HepG2 (cell line): Measurements from ENCODE around the gene HSD11B2. TPM values are rescaled to one million over a fixed set of nuclear protein-coding genes. Genes with fewer than 3 reads are reported as not detected.

Experiments
- AHR ChIP-seq: IDR thresholded peaks from 2 replicates; pipeline ENCODE4 v1.6.1; 2018; ENCODE audit warnings: missing genetic modification reagents, missing compliant biosample characterization
- CBX1 ChIP-seq: IDR thresholded peaks from one replicate; pipeline ENCODE4 v1.6.1; 2016; ENCODE audit warnings: antibody characterized with exemption, low read depth
- FOXK1 ChIP-seq: sonication (generic); formaldehyde crosslinking; IDR thresholded peaks from 2 replicates; pipeline ENCODE4 v1.4.0; 2020; ENCODE audit warnings: low read depth, missing genetic modification reagents, borderline replicate concordance
- GFI1 ChIP-seq: sonication (generic); formaldehyde crosslinking; IDR thresholded peaks from 2 replicates; pipeline ENCODE4 v1.5.0; 2020; ENCODE audit warnings: missing genetic modification reagents, mild to moderate bottlenecking, borderline replicate concordance
- HDAC1 ChIP-seq: sonication (generic); formaldehyde crosslinking; IDR thresholded peaks from 2 replicates; pipeline ENCODE4 v1.5.1; 2020; ENCODE audit warnings: mild to moderate bottlenecking, missing genetic modification reagents
- HNRNPUL1 ChIP-seq: fragments of 200-400 bp; formaldehyde crosslinking; IDR thresholded peaks from 2 replicates; pipeline ENCODE4 v1.6.1; 2017; ENCODE audit warnings: low read depth, mild to moderate bottlenecking, low read length, moderate library complexity
- NFATC3 ChIP-seq: sonication (generic); formaldehyde crosslinking; IDR thresholded peaks from 2 replicates; pipeline ENCODE4 v1.5.1; 2020; ENCODE audit warnings: mild to moderate bottlenecking, missing genetic modification reagents
- PHF20 ChIP-seq: sonication (generic); formaldehyde crosslinking; IDR thresholded peaks from 2 replicates; pipeline ENCODE4 v1.5.0; 2020; ENCODE audit warnings: mild to moderate bottlenecking, missing genetic modification reagents
- POLR2A ChIP-seq, 2 experiments: IDR thresholded peaks; 2 replicates each; pipeline ENCODE4 v1.6.1; 2011; ENCODE audit warnings: low read depth in 2 of 2, low read length in 2 of 2, mild to moderate bottlenecking in 1 of 2, moderate library complexity in 1 of 2; ENCODE audit not compliant: insufficient read depth in 1 of 2
- RBM22 ChIP-seq: fragments of 200-400 bp; formaldehyde crosslinking; optimal IDR thresholded peaks from 2 replicates; pipeline ENCODE3; 2017; ENCODE audit warnings: mild to moderate bottlenecking, low read length, moderate library complexity
- TSC22D2 ChIP-seq: sonication (generic); formaldehyde crosslinking; IDR thresholded peaks from 2 replicates; pipeline ENCODE4 v1.5.1; 2020; ENCODE audit warnings: missing genetic modification reagents, mild to moderate bottlenecking, borderline replicate concordance
- ZBTB7B ChIP-seq: sonication (generic); formaldehyde crosslinking; IDR thresholded peaks from 2 replicates; pipeline ENCODE4 v1.4.0; 2020; ENCODE audit warnings: missing genetic modification reagents
- ZFX ChIP-seq: sonication (generic); formaldehyde crosslinking; IDR thresholded peaks from 2 replicates; pipeline ENCODE4 v1.4.0; 2020; ENCODE audit warnings: mild to moderate bottlenecking, low read depth, missing genetic modification reagents, moderate library complexity
- ZMYM3 ChIP-seq: sonication (generic); formaldehyde crosslinking; IDR thresholded peaks from 2 replicates; pipeline ENCODE4 v1.5.1; 2020; ENCODE audit warnings: mild to moderate bottlenecking, missing genetic modification reagents
- ZMYM4 ChIP-seq: sonication (generic); formaldehyde crosslinking; IDR thresholded peaks from 2 replicates; pipeline ENCODE4 v1.8.1; 2023; ENCODE audit warnings: mild to moderate bottlenecking, missing genetic modification reagents
- ZNF317 ChIP-seq: sonication (generic); formaldehyde crosslinking; IDR thresholded peaks from 2 replicates; pipeline ENCODE4 v1.5.0; 2020; ENCODE audit warnings: mild to moderate bottlenecking, missing genetic modification reagents
- ZNF709 ChIP-seq: sonication (generic); formaldehyde crosslinking; IDR thresholded peaks from 2 replicates; pipeline ENCODE4 v1.5.0; 2020; ENCODE audit warnings: mild to moderate bottlenecking, missing genetic modification reagents
- ZNF761 ChIP-seq: sonication (generic); formaldehyde crosslinking; conservative IDR thresholded peaks from 2 replicates; pipeline ENCODE4 v1.4.0; 2020; ENCODE audit warnings: mild to moderate bottlenecking, missing genetic modification reagents
- polyA plus RNA-seq, 8 experiments: library from polyadenylated mRNA; depleted of rRNA in 3 of 8; stranded (reverse) in 7 of 8; unstranded in 1 of 8; fragments of >200 nt; fragmentation: Illumina TruSeq in 4 of 8; extraction: Trizol in 4 of 8; gene quantifications; 2 replicates each; pipeline versions ENCODE4 v1.2.1 to v1.2.3, GENCODE V29; 2011 to 2016; ENCODE audit warnings: low read depth in 4 of 8, missing spikeins in 1 of 8, mixed read lengths in 1 of 8; ENCODE audit not compliant: insufficient read depth in 1 of 8
- total RNA-seq, 5 experiments: library from RNA; depleted of rRNA; stranded (reverse); fragments of >200 nt; fragmentation: Illumina TruSeq; extraction: Trizol; gene quantifications; 2 replicates each; pipeline ENCODE4 v1.2.3, GENCODE V29; 2016; ENCODE audit warnings: low read depth in 1 of 5
- TF ChIP-seq, protein P1 (sequence below): sonication (generic); formaldehyde crosslinking; IDR thresholded peaks from 2 replicates; pipeline ENCODE4 v1.5.0; 2020; ENCODE audit warnings: mild to moderate bottlenecking, missing genetic modification reagents, borderline replicate concordance
- TF ChIP-seq, protein P2 (sequence below): sonication (generic); formaldehyde crosslinking; IDR thresholded peaks from 2 replicates; pipeline ENCODE4 v1.4.0; 2020; ENCODE audit warnings: mild to moderate bottlenecking, missing genetic modification reagents
- TF ChIP-seq, protein P3 (sequence below): sonication (generic); formaldehyde crosslinking; conservative IDR thresholded peaks from 2 replicates; pipeline ENCODE4 v1.4.0; 2020; ENCODE audit warnings: missing genetic modification reagents
- TF ChIP-seq, protein P4 (sequence below): sonication (generic); formaldehyde crosslinking; conservative IDR thresholded peaks from 2 replicates; pipeline ENCODE4 v1.8.0; 2022; ENCODE audit warnings: low read depth, missing genetic modification reagents
- TF ChIP-seq, protein P5 (sequence below): sonication (generic); formaldehyde crosslinking; IDR thresholded peaks from 2 replicates; pipeline ENCODE4 v1.4.0; 2020; ENCODE audit warnings: missing genetic modification reagents

HSD11B2 gene
- total and polyA plus RNA-seq, 2 of the 13 experiments (the other 11 are each of a cell fraction or from before 2014, with no cell fraction given): 8.9 to 13.6 TPM

DNA sequence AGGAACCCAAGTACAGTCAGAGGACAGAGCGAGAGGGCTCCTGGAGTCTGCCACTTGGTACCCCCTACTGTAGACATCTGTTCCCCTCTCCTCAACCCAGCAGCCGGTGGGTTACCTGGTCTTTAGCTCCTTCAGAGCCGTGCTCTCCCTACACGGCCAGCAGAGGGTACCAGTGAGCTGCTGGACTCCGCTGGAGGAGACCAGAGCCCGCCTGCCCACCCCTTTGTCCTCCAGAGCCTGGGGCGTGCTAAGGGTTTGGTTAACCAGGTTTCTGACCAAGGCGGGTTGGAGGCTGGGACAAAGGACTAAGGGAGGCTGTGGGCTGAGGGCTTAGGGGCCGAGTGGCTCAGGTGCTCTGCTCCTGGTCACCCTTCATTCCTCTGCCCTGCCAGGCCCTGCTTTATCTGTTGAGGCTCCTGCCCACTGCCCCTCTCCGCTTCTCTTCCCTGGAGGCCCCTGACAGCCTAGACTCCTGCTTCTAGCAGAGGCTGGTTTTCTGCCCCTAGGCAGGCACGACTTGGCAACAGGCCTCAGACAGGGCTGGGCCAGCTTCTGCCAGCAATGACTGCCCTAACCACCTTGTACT is 2.7 kb upstream of the HSD11B2 start (continued):
- TF ChIP-seq, protein P1, sequence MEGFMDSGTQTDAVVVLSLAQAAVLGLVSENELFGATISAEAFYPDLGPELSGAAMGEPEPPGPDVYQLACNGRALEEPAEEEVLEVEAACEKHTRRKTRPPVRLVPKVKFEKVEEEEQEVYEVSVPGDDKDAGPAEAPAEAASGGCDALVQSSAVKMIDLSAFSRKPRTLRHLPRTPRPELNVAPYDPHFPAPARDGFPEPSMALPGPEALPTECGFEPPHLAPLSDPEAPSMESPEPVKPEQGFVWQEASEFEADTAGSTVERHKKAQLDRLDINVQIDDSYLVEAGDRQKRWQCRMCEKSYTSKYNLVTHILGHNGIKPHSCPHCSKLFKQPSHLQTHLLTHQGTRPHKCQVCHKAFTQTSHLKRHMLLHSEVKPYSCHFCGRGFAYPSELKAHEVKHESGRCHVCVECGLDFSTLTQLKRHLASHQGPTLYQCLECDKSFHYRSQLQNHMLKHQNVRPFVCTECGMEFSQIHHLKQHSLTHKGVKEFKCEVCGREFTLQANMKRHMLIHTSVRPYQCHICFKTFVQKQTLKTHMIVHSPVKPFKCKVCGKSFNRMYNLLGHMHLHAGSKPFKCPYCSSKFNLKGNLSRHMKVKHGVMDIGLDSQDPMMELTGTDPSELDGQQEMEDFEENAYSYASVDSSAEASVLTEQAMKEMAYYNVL: no peak
- TF ChIP-seq, protein P2, sequence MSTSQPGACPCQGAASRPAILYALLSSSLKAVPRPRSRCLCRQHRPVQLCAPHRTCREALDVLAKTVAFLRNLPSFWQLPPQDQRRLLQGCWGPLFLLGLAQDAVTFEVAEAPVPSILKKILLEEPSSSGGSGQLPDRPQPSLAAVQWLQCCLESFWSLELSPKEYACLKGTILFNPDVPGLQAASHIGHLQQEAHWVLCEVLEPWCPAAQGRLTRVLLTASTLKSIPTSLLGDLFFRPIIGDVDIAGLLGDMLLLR: 0 out of 2 replicates have a peak, but pooled peaks have one; percentile 46
- TF ChIP-seq FOXK1 (CRISPR knock-in tag): peak; percentile 46; the same call in 1 of the 2 replicates
- no peak for TF ChIP-seq ZNF761 (CRISPR knock-in tag)
- TF ChIP-seq CBX1: no peak
- TF ChIP-seq AHR (CRISPR knock-in tag): 0 out of 2 replicates have a peak, but pooled peaks have one; percentile 66
- TF ChIP-seq HNRNPUL1: no peak
- peak in 1 of 2 experiments; percentile 26; a peak in 2 of 4 replicates for TF ChIP-seq POLR2A (IDR thresholded peaks at IDR 0.05; ENCODE audit: insufficient read depth in 1 of 2, low read depth in 2 of 2, low read length in 2 of 2)
- TF ChIP-seq, protein P3, sequence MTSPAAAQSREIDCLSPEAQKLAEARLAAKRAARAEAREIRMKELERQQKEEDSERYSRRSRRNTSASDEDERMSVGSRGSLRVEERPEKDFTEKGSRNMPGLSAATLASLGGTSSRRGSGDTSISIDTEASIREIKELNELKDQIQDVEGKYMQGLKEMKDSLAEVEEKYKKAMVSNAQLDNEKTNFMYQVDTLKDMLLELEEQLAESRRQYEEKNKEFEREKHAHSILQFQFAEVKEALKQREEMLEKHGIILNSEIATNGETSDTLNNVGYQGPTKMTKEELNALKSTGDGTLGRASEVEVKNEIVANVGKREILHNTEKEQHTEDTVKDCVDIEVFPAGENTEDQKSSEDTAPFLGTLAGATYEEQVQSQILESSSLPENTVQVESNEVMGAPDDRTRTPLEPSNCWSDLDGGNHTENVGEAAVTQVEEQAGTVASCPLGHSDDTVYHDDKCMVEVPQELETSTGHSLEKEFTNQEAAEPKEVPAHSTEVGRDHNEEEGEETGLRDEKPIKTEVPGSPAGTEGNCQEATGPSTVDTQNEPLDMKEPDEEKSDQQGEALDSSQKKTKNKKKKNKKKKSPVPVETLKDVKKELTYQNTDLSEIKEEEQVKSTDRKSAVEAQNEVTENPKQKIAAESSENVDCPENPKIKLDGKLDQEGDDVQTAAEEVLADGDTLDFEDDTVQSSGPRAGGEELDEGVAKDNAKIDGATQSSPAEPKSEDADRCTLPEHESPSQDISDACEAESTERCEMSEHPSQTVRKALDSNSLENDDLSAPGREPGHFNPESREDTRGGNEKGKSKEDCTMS (CRISPR knock-in tag): no peak
- TF ChIP-seq ZNF709 (CRISPR knock-in tag): 0 out of 2 replicates have a peak, but pooled peaks have one; percentile 34
- peak; percentile 79; the same call in 1 of the 2 replicates for TF ChIP-seq TSC22D2 (CRISPR knock-in tag)
- TF ChIP-seq GFI1 (CRISPR knock-in tag): no peak
- TF ChIP-seq RBM22: no peak
- TF ChIP-seq ZBTB7B (CRISPR knock-in tag): peak; percentile 77
- TF ChIP-seq, protein P4, sequence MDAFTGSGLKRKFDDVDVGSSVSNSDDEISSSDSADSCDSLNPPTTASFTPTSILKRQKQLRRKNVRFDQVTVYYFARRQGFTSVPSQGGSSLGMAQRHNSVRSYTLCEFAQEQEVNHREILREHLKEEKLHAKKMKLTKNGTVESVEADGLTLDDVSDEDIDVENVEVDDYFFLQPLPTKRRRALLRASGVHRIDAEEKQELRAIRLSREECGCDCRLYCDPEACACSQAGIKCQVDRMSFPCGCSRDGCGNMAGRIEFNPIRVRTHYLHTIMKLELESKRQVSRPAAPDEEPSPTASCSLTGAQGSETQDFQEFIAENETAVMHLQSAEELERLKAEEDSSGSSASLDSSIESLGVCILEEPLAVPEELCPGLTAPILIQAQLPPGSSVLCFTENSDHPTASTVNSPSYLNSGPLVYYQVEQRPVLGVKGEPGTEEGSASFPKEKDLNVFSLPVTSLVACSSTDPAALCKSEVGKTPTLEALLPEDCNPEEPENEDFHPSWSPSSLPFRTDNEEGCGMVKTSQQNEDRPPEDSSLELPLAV (CRISPR knock-in tag): no peak
- no peak for TF ChIP-seq ZMYM4 (CRISPR knock-in tag)
- TF ChIP-seq NFATC3 (CRISPR knock-in tag): peak; percentile 43; the same call in 1 of the 2 replicates
- TF ChIP-seq ZMYM3 (CRISPR knock-in tag): 0 out of 2 replicates have a peak, but pooled peaks have one; percentile 42
- peak; percentile 24; the same call in 1 of the 2 replicates for TF ChIP-seq HDAC1 (CRISPR knock-in tag)
- TF ChIP-seq, protein P5, sequence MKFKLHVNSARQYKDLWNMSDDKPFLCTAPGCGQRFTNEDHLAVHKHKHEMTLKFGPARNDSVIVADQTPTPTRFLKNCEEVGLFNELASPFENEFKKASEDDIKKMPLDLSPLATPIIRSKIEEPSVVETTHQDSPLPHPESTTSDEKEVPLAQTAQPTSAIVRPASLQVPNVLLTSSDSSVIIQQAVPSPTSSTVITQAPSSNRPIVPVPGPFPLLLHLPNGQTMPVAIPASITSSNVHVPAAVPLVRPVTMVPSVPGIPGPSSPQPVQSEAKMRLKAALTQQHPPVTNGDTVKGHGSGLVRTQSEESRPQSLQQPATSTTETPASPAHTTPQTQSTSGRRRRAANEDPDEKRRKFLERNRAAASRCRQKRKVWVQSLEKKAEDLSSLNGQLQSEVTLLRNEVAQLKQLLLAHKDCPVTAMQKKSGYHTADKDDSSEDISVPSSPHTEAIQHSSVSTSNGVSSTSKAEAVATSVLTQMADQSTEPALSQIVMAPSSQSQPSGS: peak; percentile 49
- TF ChIP-seq ZFX: peak; percentile 37; the same call in 1 of the 2 replicates
- TF ChIP-seq PHF20 (CRISPR knock-in tag): no peak
- no peak for TF ChIP-seq ZNF317
